Stomach (tissue), 4 donors: ENCODE data around the gene GAA.

Source experiments
- CTCF ChIP-seq, 7 experiments: fragments of 450-650 bp in 4 of 7; fragments of 200-600 bp in 3 of 7; sonication (generic) in 3 of 7; IDR thresholded peaks; one replicate each; pipeline ENCODE4 v1.5.1; 2016 to 2019; ENCODE audit warnings: antibody characterized with exemption in 7 of 7, control low read depth in 2 of 7, mild to moderate bottlenecking in 1 of 7
- POLR2A ChIP-seq, 4 donors: fragments of 450-650 bp; IDR thresholded peaks; one replicate each; pipeline ENCODE4 v1.6.1; 2016; ENCODE audit warnings: antibody characterized with exemption in 4 of 4, control low read depth in 2 of 4, mild to moderate bottlenecking in 1 of 4, moderate library complexity in 1 of 4

- TF ChIP-seq POLR2A (IDR thresholded peaks at IDR 0.05): no peak
- TF ChIP-seq CTCF (IDR thresholded peaks at IDR 0.05): no peak
These were observed 3.6 kb downstream of the GAA start for GRCh38 chr17:80104956-80105375.
